Stimulated activated naive CD4-positive, alpha-beta T cell (primary cell): ENCODE measurements around the gene MED19.
"Not testable (repeated sequence)": the region's sequence is repeated elsewhere in the genome, so short reads cannot be mapped to it uniquely, and the experiment has no call there.

Experiments used
- DNase-seq, 6 experiments: peaks; one replicate each; lab custom pipeline; 2025; lab: John Stamatoyannopoulos, UW

MED19 gene

DNA sequence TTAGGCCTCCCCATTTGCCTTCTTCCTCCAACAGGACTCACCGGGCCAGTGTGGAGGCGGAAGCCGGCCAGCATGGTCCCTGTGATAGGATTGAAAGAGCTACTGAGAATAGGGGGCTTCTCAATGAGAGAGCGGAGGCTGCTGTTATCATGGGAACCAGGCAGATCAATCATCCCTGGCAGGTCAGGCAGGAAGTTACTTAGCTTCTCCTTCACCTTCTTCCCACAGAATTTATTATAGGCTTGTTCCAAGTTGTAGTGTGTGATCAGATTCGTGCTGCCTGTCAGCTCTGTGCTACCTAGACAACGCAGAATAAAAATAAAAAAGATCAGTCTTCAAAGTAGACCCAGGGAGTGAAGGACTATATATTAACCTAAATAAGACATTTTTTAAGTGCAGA is 7.1 kb downstream of the MED19 start:
- no peak for DNase-seq

DNA sequence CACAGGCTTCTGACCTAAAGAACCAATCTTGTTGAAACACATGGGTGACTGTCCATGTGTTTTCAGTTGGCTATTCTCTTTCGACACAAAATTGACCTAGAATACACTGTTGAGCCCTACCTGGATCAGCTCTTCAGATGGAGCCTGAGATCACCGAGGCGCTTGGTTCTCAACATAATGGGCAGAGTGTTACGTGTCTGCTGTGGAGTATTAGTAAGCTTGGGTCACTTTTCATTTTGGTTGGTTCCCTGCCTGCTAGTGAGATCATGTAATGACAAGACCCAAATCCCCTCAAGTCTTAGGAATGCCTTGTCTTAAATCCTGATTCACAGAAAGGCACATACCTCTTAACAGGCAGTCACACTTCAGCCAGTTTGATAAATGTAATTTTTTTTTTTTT is 8.7 kb downstream of the MED19 start:
- no peak for DNase-seq

DNA sequence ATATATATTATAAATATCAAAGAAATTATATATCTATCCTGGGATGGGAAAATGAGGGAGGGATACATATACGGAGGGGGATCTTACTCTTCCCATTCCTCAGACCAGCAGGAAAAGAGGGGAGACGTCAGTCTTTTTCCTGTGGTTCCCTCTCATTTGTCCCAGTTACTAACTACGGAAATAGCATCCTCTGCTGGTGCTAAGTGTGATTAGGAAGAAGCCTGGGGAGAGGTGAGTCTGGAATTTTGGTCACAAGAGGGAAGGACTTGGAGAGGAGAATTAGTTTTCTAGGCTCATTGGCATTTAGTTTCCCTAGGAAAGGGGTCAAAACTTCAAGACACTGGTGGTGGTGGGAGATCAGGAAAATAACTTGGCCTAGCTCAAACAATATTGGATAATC is 11.6 kb downstream of the MED19 start:
- no peak for DNase-seq

DNA sequence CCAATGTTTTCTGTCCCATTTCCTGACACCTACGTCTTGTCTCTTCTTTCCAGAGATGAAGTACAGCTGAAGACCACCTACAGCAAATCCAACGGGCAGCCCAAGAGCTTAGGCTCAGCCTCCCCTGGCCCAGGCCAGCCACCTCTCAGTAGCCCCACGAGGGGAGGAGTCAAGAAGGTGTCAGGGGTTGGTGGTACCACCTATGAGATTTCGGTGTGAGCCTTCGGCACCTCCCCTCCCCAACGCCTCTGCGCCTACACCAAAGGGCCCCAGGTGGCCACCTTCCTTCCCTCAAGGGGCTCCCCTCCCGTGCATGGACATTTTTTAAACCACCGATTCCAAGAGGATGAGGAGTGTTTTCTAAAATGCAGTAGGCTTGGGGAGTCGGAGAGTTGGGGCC is 12.2 kb downstream of the MED19 start:
- no peak for DNase-seq

DNA sequence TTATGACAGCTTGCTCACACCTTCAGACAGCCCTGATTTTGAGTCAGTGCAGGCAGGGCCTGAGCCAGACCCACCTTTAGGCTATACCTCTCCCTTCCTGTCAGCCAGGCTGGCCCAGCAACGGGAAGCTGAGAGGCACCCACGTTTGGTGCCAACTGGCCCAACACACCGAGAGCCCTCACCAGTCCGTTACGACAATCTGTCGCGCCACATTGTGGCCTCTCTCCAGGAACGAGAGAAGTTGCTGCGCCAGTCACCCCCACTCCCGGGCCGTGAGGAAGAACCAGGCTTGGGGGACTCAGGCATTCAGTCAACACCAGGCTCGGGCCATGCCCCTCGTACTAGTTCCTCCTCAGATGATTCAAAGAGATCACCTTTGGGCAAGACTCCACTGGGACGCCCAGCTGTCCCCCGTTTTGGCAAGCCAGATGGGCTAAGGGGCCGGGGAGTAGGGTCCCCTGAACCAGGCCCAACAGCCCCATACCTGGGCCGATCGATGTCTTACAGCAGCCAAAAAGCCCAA is 13.1 kb downstream of the MED19 start:
- DNase-seq, result no peak

DNA sequence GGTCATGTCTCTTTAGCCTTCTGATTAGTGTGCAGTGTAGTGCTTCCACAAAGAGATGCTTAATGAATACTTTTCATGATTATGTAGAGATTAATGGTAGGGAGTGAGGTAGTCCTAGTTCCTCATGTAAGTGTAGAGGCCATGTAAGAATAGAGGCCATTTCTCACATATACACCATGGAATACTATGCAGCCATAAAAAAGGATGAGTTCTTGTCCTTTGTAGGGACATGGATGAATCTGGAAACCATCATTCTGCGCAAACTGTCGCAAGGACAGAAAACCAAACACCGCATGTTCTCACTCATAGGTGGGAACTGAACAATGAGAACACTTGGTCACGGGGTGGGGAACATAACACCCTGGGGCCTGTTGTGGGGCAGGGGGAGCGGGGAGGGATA is 21.5 kb downstream of the MED19 start:
- DNase-seq, result not testable (repeated sequence)

DNA sequence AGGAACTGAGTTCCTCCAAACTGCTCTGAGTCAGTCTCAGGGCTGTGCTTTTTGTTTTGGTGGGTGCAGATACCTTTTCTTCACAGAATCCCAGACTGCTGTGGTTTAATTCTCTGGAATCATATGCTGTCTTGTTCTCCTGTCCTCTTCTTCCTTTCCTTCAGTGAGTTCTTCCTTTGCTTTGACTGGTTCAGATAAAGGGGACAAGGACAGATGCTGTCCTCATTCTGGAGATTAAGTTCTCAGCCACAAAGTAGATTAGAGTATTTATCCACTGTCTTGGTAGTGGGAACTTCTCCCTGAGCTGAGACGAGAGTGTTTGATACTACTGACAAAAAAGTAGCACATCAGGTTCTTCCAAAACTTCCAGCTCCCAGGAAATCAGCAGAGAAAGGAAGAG is 30.8 kb downstream of the MED19 start:
- no peak for DNase-seq

DNA sequence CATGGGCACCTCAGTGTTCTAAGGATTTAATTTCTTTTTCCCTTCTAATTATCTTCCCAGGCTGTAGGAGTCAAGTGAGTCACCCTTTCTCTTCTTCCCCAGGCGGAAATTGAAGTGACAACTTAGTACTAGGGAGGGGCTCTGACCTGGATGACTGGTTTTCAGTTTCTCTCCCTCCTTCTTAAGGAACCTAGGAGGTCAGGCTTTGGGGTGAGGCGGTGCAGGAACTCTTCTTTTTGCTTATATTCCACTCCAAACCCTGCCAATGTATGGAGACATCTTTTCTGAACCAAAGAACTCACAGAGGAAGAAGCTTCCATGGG is 31.5 kb downstream of the MED19 start:
- DNase-seq, result no peak

DNA sequence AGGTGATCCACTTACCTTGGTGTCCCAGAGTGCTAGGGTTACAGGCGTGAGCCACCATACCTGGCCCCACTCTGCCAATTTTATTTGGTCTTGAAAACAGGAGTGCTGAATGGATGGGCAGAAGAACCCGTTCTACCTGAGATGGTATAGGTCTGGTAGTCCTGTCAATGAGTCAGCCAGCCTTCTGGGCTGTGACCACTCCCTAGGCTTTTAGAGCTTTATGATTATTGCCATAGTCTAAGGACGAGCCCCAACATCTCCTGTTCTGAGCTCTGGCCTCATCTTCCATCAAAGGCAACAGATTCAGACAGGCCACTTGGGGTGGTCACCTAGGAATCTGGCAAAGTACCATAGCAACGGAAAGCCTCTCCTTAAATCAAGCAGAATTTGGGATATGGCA is 32.6 kb downstream of the MED19 start:
- DNase-seq, result no peak

DNA sequence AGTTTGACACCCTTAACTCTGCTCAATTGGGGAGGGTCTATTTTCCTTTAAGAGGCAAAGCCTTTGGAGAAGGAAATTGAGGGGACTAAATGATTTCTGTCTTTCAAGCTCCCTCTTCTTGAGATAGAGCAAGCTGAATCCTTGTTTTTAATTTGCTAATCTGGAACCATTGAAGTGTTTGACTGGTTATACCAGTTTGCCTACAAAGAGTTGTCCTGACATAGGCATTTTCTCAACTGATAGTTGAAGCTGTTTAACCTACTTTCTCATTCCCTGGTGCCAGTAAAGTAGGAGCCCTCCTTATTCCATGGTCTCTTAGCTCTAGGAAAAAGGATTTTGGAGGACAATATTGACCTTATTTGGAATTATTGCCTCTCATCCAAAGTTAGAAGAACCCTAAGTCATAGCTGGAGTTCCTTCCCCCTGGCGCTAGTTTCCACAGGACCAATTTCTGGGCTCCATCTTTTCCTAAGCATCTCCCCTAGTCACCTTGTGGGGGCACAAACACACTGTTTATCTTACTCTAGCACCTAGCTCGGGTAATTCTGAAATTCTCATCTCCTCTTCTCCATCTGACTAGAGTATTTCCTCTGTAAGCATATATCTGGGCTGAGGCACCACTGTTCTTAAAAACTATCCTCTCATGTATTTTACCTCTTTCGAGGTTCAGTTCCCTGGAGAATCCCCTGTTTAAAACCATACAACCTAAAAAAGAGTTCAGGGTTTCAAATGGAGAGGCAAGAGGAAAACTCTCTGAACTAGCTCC is 36.7 kb downstream of the MED19 start:
- DNase-seq, result no peak

DNA sequence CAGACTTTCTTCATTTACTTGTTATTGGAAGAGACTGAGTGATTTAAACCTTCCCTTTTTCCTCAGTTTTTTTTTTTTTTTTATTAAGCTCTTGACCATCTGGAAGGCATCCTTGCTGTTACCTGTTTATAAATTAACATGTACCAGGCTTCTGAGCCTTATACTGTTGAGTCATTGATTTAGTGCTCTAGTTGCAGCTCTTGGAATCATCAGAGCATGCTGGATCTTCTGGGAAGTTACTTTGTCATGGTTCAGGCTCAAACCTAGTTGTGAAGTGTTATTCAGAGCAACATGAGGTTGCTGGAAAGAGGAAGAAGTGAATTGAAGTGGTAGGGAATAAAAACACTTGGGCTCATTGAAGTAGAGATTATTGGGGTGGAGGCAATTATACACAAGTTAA is 37.8 kb downstream of the MED19 start:
- DNase-seq, result no peak

DNA sequence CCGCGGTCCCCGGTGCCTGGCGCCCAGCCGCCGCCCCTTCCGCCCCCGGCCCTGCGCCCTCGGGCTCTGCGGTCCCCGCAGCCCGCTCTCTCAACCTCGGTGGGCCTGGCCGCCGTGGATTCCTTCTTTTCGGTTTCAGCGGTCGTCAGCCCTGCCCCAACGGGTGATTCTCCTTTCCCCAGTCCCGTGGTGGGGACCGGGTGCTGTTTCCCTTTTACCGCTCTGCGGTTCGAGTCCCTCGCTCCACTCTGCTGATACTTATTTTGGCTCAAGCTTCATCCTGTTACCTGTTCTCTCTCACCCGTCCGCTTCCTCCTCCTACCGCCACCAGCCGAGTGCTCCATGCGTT is 43.6 kb downstream of the MED19 start:
- peak in 4 of 6 experiments; percentile 16 to 74 (median 44) for DNase-seq

DNA sequence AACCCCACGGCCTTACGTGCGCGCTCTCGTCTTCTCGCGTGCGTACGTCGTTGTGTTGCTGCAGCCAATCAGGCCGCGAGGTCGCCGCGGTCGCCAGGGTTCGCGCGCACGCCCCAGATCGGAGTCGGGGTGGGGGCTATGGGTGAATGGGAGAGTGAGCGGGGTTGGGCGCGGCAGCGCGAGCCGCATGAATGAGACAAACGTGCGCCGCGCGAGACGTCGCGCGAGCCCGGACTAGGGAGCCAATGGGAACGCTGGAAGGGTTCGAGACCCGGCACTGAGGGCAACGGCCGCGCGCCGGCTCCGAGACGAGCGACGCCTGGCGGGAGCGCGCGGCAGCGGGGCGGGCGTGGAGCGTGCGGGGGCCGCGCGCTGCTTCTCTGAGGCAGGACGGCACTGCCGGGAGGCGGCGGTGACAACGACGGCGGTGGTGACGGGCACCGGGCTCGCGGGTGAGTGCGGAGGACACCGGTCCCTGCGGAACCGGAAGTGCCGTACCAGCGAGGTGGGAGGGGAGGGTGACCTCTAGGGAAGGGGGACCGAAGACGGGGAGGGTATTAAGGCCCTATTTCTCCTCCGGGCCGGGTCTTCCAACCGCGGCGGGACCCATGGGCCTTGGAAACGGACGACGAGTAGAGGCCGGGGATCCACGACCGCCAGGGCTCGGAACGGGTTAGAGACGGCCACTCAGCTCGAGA is 44.1 kb downstream of the MED19 start, which contains the start of gene ZDHHC5:
TSS of gene ZDHHC5 (plus strand) at position 379 of the 698 bp plus-strand sequence. CDS start 4,977 bp downstream, outside the sequence.
- peak in 5 of 6 experiments; percentile 94 to 100 (median 99) for DNase-seq

DNA sequence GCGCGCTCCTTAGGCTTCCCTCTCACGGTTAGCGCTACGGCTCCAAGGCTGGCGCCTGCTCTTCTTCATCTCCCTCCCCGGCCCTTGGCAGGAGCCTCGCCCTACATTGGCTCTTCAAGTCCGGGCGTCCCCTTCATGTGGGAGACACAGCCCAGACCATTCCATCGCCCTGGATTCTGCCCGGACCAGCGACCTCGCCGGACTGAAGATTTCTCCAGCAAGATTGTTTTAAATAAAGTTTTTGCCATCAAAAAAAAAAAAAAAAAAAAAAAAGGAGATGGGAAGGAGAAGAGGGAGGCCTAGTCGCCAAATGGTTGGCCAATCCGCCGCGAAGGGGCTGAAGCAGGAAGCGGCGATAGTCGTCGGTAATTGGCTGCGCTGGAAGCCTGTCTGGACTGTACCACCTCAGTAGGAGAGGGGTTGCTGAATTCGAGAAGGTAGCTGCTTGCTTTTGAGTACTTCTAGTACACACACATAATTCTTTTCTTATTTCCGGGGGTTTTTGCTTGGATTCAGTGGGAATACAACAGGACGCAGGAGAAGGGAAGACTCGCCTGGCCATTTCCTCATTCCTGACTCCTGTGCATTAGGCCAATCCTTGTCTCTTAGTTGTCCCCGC is 44.8 kb downstream of the MED19 start:
- peak; percentile 88 to 100 (median 96) for DNase-seq

DNA sequence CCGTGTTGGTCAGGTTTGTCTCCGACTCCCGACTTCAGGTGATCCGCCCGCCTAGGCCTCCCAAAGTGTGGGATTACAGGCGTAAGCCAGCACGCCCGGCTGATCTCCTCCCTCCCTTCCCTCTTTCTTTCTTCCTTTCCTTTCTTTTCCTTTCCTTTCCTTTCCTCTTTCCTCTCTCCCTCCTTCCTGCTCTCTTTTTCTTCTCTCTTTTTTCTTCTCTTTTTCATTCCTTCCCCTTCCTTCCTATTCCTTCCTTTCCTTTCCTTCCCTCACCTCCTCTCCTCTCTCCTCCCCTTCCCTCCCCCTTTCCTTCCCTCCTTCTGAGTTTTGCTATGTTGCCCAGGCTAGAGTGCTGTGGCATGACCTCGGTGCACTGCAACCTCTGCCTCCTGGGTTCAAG is 48.0 kb downstream of the MED19 start:
- no peak for DNase-seq

DNA sequence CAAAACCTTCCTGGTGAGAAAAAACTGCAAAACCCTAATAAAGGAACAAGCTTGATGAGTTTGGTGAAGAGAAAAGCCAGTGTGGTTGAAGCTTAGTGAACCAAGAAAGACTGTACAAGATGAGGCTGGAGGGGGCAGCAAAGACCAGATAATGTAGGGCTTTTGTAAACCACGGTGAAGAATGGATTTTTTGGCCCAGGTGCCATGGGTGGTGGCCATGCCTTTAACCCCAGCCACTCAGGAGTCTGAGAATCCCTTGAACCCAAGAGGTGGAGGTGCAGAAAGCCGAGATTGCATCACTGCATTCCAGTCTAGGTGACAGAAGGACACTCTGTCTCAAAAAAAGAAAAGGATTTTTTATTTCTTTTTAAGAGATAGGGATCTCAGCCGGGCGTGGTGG is 49.1 kb downstream of the MED19 start:
- DNase-seq, result peak in 1 of 6 experiments; percentile 3

DNA sequence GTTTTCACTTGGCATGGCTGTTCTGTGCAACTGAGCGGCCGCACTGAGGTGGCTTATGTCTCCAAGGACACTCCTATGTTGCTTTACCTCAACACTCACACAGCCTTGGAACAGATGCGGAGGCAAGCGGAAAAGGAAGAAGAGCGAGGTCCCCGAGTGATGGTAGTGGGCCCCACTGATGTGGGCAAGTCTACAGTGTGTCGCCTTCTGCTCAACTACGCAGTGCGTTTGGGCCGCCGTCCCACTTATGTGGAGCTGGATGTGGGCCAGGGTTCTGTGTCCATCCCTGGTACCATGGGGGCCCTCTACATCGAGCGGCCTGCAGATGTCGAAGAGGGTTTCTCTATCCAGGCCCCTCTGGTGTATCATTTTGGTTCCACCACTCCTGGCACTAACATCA is 52.3 kb downstream of the MED19 start:
- no peak for DNase-seq

DNA sequence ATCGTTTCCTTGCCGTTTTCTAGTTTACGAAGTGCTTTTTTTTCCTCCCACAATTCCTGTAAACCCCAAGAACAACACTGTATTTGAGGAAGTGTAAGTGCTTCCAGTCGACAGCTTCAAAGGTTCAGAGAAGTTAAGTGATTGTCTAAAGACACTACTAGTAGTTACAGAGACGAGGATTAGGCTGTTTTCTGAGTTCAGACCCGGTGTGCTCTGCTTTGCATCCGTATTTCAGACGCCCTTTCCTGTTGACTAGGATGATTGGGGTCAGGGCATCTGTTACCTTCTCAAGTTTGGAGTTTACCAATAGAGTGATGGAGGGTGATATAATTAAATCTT is 54.0 kb downstream of the MED19 start:
- peak in 1 of 6 experiments; percentile 30 for DNase-seq

DNA sequence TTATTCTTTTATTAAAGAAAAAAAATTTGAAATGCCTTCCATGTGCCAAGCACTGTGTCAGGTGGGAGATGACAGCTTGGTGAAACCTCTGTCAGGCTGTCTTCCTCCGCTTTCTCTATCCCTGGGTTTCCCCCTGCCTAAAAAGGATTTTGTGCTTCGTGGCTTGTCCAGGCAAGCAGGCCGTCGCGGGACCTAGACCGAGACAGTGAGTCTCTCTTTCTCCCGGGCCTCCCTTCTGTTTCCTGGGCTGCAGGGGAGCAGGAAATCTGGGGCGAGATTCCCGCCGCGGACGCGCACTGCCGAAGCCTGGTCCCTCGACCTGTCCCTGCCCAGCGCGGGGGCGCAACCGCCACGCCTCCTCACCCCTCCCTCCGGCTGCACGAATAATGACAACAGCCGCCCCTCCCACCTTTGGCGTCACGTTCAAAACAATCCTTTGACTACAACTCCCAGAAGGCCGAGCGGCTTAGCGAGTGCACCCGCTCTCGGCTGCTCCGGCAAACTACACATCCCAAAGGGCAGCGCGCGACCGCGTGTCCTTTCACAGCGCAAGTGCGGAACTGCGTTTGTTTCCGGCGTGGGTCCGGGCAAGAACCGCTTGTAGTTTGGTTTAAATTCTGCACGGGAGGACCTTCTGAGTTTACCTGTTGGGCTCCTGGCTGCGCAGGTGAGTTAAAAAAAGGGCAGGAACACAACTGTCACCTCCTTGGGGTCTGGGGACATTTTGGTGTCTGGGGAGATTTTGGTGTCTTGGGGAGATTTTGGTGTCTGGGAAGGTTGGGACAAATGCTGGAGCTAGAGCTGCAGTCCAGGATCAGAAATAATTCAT is 54.6 kb downstream of the MED19 start, which contains the start of gene CLP1:
TSS of gene CLP1 (plus strand) at position 569 of the 829 bp plus-strand sequence. CDS start 1,715 bp downstream, outside the sequence.
- DNase-seq, result peak; percentile 96 to 99 (median 97)

DNA sequence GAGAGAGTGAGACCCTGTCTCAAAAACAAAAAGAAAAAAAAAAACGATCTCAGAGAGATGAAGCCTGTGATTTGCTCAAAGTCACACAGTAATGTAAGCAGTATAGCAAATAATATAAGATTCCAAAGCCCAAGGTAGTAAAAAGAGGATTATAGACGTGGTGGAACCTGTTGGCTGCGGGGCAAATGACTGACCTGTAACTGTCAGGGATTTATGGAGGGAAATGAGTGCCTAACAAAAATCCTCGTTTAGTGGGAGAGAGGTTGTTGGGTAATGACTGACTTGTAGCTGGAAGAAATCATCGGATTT is 55.2 kb downstream of the MED19 start:
- no peak for DNase-seq
